ENCODE results near the gene RWDD3. TPM values are rescaled to one million over a fixed set of nuclear protein-coding genes. Genes with fewer than 3 reads are reported as not detected.

RWDD3 gene
- polyA plus RNA-seq, 2 of the 4 experiments (the other 2 are of a cell fraction) = 17.1 to 22.1 TPM

GRCh38 chr1:95265106-95265505, 31.1 kb downstream of the RWDD3 start:
- FAIRE-seq = no peak
- Histone ChIP-seq H3K9me3 (no peaks in the 10 kb centered on the region), H3K4me3 (no peak overlapping the region), H3K4me1 (no peaks in the 10 kb centered on the region), H3K4me2 (no peak overlapping the region), H3K27ac (no peak overlapping the region)
- 39% methylated on average over 2 of the region's 2 CpGs for WGBS (ENCODE audit: missing lambda C conversion rate)
- ATAC-seq = no peak
- POLR2A ChIA-PET = no interaction called here
- no peak for DNase-seq (ENCODE audit: low read depth in 1 of 2, low spot score in 1 of 2)
- no peak for TF ChIP-seq CEBPB (IDR thresholded peaks at IDR 0.05)
- TF ChIP-seq ATOH8 (CRISPR knock-in tag; IDR thresholded peaks at IDR 0.05; ENCODE audit: low read depth) = no peak
- TF ChIP-seq FOSL2 (IDR thresholded peaks at IDR 0.05) = no peak
- no peak for TF ChIP-seq FOSL2 (CRISPR knock-in tag; IDR thresholded peaks at IDR 0.05)
- TF ChIP-seq NFE2L2 (conservative IDR thresholded peaks at IDR 0.05; ENCODE audit: low read length) = no peak
- no peak for TF ChIP-seq SMC3 (IDR thresholded peaks at IDR 0.05)
- TF ChIP-seq ZSCAN20 (CRISPR knock-in tag; IDR thresholded peaks at IDR 0.05) = no peak
- TF ChIP-seq CBX8 (IDR thresholded peaks at IDR 0.05) = no peak
- TF ChIP-seq HOXB13 (CRISPR knock-in tag; IDR thresholded peaks at IDR 0.05; ENCODE audit: low read depth) = no peak
- no peak for TF ChIP-seq RNF2 (IDR thresholded peaks at IDR 0.05; ENCODE audit: borderline replicate concordance, low read depth)
- no peak for TF ChIP-seq USF2 (IDR thresholded peaks at IDR 0.05)
- no peak for TF ChIP-seq TFCP2L1 (CRISPR knock-in tag; IDR thresholded peaks at IDR 0.05)
- TF ChIP-seq BCL3 (IDR thresholded peaks at IDR 0.05) = no peak
- no peak for TF ChIP-seq EHF (CRISPR knock-in tag; IDR thresholded peaks at IDR 0.05)
- TF ChIP-seq KDM1A (IDR thresholded peaks at IDR 0.05; ENCODE audit: low read depth) = no peak
- CTCF ChIA-PET = no interaction called here

- TF ChIP-seq RCOR1 (IDR thresholded peaks at IDR 0.05; ENCODE audit: low read depth, low read length) (no peak), ZSCAN20 (CRISPR knock-in tag; IDR thresholded peaks at IDR 0.05) (no peak), HOXB13 (CRISPR knock-in tag; IDR thresholded peaks at IDR 0.05; ENCODE audit: low read depth) (no peak), BHLHE40 (IDR thresholded peaks at IDR 0.05; ENCODE audit: low read depth, low read length) (no peak), USF2 (IDR thresholded peaks at IDR 0.05) (no peak), ZC3H11A (IDR thresholded peaks at IDR 0.05) (no peak), KDM1A (IDR thresholded peaks at IDR 0.05; ENCODE audit: low read depth) (no peak), CHD4 (IDR thresholded peaks at IDR 0.05; ENCODE audit: borderline replicate concordance) (no peak), MAX (IDR thresholded peaks at IDR 0.05) (no peak), HOXB5 (CRISPR knock-in tag; IDR thresholded peaks at IDR 0.05) (no peak), ELK1 (IDR thresholded peaks at IDR 0.05; ENCODE audit: low read depth, low read length) (no peak), MYC (IDR thresholded peaks at IDR 0.05; ENCODE audit: borderline replicate concordance, low read length) (no peak), RNF2 (IDR thresholded peaks at IDR 0.05; ENCODE audit: borderline replicate concordance, low read depth) (no peak), NPAS2 (CRISPR knock-in tag; IDR thresholded peaks at IDR 0.05; ENCODE audit: borderline replicate concordance) (no peak), EP300 (IDR thresholded peaks at IDR 0.05) (no peak), EHMT2 (IDR thresholded peaks at IDR 0.05; ENCODE audit: low read depth) (no peak), CEBPB (IDR thresholded peaks at IDR 0.05) (no peak), NFE2L2 (conservative IDR thresholded peaks at IDR 0.05; ENCODE audit: low read length) (no peak)
- 60% methylated on average over 7 of the region's 7 CpGs for whole genome bisulfite sequencing (ENCODE audit: missing lambda C conversion rate)
- ChIA-PET CTCF (interaction anchor here (1.2 kb wide), 1 partner anchor 43 kb away, joined by 3 read pairs; the partner anchor contains the start of gene RWDD3), POLR2A (no interaction called here)
- ATAC-seq (no peak), DNase-seq (ENCODE audit: low read depth in 1 of 2, low spot score in 1 of 2) (no peak), FAIRE-seq (no peak)
- no peak overlapping the region for H3K4me3 ChIP-seq
- H3K4me2 ChIP-seq = no peak overlapping the region
- H3K27ac ChIP-seq = no peak overlapping the region
- peaks cover 3% of the 10 kb centered on the region; the same call in 2 of the 3 replicates for H3K9me3 ChIP-seq
- no peaks in the 10 kb centered on the region for H3K4me1 ChIP-seq
Observed at GRCh38 chr1:95276429-95276828, 42.4 kb downstream of the RWDD3 start.
